ENCODE measurements around the gene NT5E. TPM values are rescaled to one million over a fixed set of nuclear protein-coding genes. Genes with fewer than 3 reads are reported as not detected.

Gene NT5E
- total RNA-seq, 1 donor from 2014 or later: 123 TPM

GRCh38 chr6:85421181-85421580 lies 28.7 kb upstream of the NT5E start:
- DNase-seq (ENCODE audit: low read depth in 2 of 2): no peak

DNA sequence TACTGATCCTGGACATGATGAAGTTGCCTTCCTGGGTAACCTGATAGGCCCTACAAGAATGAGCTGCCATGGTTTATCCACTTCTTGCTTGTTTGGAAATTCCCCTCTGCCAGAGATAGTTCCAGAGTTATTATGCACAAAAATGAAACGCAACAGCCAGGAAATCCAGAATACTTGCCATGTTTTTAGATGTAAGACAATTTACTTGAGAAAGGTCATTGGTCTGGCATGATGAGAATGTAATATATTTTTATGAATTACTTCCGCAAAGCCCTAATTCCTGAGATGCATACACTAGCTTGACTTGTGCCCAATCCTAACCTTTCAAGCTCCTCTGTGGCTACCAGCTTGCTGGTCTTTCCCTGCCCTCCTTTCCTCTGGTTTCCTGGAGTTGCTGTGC lies 27.9 kb upstream of the NT5E start:
- no peak for DNase-seq (ENCODE audit: low read depth in 2 of 2)

- no peak for DNase-seq (ENCODE audit: low read depth in 2 of 2)
Observed at GRCh38 chr6:85422996-85423395, 26.9 kb upstream of the NT5E start.

DNA sequence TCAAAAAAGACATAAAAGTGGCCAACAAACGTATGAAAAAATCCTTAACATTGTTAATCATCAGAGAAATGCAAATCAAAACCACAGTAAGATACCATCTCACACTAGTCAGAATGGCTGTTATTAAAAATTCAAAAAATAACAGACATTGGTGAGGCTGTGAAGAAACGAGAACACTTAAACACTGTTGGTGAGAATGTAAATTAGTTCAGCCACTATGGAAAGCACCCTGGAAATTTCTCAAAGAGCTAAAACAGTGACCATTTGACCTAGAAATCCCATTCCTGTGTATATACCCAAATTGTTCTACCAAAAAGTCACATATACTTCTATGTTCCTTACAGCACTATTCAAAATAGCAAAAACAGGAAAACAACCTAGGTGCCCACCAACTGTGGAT lies 24.9 kb upstream of the NT5E start:
- no peak for DNase-seq (ENCODE audit: low read depth in 2 of 2)

DNA sequence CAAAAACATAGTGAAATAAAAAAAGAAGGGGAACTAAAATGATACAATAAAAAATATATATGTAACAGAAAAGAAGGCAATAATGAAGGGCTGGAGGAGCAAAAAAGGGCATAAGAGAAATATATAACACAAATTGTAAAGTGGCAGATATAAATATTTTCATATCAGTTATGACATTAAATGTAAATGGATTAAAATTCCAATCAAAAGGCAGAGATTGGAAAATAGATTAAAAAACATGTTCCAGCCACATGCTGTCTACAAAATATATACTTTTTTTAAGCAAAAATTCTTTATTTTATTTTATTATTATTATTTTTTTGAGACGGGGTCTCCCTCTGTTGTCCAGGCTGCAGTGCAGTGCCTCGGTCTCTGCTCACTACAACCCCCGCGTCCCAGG lies 23.9 kb upstream of the NT5E start:
- no peak for DNase-seq (ENCODE audit: low read depth in 2 of 2)

DNA sequence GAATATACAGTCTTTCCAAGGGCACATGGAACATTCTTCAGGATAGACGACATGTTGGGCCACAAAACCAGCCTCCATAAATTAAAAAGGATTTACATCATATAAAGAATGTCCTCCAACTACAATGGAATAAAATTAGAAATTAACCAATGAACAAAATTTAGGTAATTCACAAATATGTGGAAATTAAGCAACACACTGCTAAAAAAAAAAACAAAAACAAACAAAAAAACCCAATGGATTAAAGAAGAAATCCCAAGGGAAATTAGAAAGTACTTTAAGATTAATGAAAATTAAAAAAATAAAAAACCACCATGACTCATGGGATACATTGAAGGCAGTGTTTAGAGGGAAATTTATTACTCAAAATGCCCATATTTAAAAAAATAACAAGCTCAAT lies 21.4 kb upstream of the NT5E start:
- no peak for DNase-seq (ENCODE audit: low read depth in 2 of 2)

DNA sequence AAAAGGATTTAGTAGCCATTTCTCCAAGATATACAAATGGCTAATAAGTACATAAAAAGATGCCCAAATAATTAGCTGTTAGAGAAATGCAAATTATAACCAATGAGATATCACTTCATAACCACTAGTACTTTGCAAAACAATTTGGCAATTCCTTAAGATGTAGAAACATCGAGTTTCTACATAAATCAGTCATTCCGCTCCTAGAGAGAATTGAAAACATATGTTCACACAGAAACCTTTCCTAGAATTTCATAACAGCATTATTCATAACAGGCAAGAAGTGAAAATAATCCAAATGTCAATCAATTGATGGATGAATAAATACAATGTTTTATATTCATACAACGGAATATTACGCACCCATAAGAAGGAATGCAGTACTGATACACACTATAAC lies 20.5 kb upstream of the NT5E start:
- no peak for DNase-seq (ENCODE audit: low read depth in 2 of 2)

DNA sequence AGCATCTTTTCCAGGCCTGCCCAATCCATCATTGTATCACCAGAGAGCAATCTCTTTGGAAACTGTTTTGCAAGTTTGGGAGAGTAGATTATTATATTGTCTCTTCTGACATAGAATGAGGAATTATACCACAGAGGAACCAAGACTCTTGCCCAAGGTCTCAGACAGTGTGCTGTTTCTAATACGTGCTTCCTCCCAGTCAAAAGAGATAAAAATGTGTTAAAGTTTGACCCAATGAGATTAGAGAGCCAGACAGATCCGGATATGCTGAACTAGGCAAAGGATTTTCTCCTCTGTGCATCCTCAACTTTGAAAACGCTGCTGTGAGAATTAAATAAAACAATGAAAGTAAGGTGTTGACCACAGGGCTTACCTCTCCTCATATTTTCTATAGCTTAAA lies 18.6 kb upstream of the NT5E start:
- no peak for DNase-seq (ENCODE audit: low read depth in 2 of 2)

GRCh38 chr6:85432554-85432953 lies 17.3 kb upstream of the NT5E start:
- peak in 1 of 2 donors; percentile 66 for DNase-seq (ENCODE audit: low read depth in 2 of 2)

GRCh38 chr6:85435851-85436250 lies 14.0 kb upstream of the NT5E start:
- DNase-seq (ENCODE audit: low read depth in 2 of 2): peak in 1 of 2 donors; percentile 35

- DNase-seq (ENCODE audit: low read depth in 2 of 2): no peak
Observed at GRCh38 chr6:85436411-85436810, 13.5 kb upstream of the NT5E start.

DNA sequence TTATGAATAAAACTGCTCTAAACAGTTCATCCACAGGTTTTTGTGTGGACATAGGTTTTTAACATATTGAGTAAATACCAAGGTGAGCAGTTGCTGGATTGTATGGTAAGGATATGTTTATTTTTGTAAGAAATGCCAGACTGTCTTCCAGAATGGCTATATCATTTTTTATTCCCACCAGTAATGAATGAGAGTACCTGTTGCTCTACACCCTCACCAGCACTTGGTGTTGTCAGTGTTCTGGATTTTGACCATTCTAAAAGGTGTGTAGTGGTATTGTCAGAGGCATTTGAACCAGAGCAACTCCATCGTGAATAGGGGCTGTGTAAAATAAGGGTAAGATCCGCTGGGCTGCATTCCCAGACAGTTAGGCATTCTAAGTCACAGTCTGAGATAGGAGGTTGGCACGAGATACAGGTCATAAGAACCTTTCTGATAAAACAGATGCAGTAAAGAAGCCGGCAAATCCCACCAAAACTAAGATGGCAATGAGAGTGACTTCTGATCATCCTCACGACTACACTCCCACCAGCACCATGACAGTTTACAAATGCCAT lies 12.9 kb upstream of the NT5E start:
- no peak for DNase-seq (ENCODE audit: low read depth in 2 of 2)

DNA sequence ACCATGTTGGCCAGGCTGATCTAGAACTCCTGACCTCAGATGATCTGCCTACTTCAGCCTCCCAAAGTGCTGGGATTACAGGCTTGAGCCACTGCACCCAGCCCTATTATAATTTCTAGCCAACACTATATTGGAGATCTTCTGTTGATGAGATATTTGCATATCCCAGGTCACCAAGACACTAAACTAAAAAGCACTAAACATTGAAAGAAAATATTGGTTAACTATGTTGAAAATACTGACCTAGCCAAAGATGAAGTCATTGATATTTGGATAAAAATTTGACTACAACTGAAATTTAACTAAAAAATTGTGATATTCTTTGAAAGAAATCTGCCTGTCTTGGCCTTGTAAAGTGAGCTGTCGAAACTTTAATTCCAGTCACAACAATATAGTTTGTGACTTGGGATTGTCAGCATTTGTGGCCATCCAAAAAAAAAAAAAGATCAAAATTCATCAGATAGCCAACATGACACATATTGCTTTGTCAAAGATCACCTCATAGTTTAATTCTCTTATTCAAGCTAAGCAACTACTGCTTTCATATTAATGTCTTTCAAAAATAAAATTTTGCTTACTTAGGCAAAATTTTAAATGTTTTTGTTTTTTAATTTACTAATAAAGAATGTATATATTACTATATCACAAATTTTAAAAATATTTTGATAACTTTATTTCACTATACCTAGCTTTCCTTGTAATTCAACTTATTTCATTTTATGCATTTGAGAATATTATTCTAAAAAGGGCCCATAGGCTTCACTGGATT lies 6.3 kb upstream of the NT5E start:
- no peak for DNase-seq (ENCODE audit: low read depth in 2 of 2)

DNA sequence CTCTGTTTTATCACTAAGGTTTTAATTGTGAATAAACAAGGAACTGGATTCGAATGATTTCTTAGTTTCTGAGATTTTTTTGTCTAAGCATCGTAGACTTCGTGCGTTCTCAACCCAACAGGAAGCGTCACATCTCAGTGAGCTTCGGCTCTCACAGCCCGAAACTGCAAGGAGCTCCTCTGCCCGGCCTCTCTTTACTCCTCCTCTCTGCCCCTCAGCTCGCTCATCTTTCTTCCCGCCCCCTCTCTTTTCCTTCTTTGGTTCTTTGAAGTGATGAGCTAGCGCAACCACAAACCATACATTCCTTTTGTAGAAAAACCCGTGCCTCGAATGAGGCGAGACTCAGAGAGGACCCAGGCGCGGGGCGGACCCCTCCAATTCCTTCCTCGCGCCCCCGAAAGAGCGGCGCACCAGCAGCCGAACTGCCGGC lies 480 bp upstream of the NT5E start:
- DNase-seq (ENCODE audit: low read depth in 2 of 2): peak in 1 of 2 donors; percentile 37

GRCh38 chr6:85451565-85452306 lies 1.9 kb downstream of the NT5E start:
- DNase-seq (ENCODE audit: low read depth in 2 of 2): peak in 1 of 2 donors; percentile 33

DNA sequence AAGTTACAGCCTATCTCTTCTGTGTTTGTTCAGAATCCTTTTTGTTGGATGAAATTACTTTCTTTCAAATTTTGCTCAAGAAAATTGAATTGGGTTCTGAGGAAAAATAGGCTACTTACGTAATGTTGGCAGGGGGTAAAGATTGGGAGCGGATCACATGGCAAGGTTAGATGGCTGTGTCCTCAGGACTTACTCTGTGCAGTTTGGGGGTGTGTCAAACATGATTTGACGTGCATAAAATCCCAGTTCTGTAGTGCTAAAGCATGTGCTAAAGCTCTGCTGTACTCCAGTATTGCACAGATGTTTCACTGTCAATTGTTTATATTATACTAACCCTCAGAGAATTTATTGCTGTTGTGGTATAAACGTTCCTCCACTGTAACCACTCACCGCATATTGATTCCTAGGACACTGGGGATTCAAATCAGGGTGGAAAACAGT lies 2.6 kb downstream of the NT5E start:
- DNase-seq (ENCODE audit: low read depth in 2 of 2): no peak

GRCh38 chr6:85453052-85453451 lies 3.2 kb downstream of the NT5E start:
- DNase-seq (ENCODE audit: low read depth in 2 of 2): no peak

GRCh38 chr6:85453490-85453889 lies 3.6 kb downstream of the NT5E start:
- DNase-seq (ENCODE audit: low read depth in 2 of 2): no peak

GRCh38 chr6:85455471-85456026 lies 5.7 kb downstream of the NT5E start:
- no peak for DNase-seq (ENCODE audit: low read depth in 2 of 2)

- DNase-seq (ENCODE audit: low read depth in 2 of 2): no peak
Observed at GRCh38 chr6:85456782-85457181, 6.9 kb downstream of the NT5E start.

DNA sequence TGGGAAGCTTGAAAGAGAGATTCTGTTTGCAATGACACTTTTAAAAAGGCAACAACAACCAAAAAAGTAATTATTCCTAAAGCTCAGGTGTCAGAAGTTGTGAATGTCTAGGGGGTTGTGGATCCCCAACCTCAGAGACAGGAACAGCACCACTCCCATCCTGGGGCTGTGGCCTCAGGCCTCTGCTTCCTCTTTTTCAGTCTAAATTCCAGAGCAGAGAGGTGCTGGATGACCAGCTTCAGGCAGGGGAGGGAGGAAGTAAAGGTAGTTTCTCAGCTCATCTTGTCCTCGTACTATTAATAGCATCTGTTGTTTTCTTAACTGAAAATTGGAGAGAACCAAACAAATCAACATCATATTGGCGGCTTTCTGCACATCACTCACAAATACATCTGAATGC lies 8.3 kb downstream of the NT5E start:
- no peak for DNase-seq (ENCODE audit: low read depth in 2 of 2)

DNA sequence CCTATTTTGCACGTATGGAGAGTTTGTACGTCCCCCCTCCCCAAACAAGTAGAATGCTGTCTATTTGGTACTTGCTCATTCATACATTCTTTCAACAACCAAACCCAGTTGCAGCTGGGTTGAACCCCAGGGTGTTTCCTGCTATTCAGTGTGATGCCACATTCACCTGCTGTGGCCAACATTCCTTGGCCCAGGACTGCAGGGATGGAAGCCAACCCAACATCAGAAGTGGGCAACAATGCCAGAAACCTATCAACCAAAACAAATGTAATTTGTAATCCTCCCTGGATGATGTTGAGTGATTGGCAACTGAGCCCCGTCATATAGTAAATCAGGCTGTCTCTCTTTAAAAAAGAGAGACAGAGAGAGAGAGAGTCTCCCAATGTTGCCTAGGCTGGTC lies 8.9 kb downstream of the NT5E start:
- peak; percentile 84 to 89 for DNase-seq (ENCODE audit: low read depth in 2 of 2)
